WTC11 (cell line): ENCODE data around the gene GPAT3. TPM values are rescaled to one million over a fixed set of nuclear protein-coding genes. Genes with fewer than 3 reads are reported as not detected.
"Not testable (repeated sequence)": the region's sequence is repeated elsewhere in the genome, so short reads cannot be mapped to it uniquely, and the experiment has no call there.

Source experiments
- ATAC-seq: fragments of 200-7000 bp; cut with Tn5 transposase; 2 replicates; pipeline ENCODE4 v1.10.0; 2021; ENCODE audit warnings: mild to moderate bottlenecking, moderate library complexity
- CTCF ChIA-PET: fragments of 300-600 bp; sonication (Branson Sonifier 250); formaldehyde crosslinking; loops from one replicate; lab custom pipeline; 2021; ENCODE audit warnings: antibody characterized with exemption; lab: Charles Lee
- POLR2A ChIA-PET: fragments of 350-600 bp; sonication (Branson Sonifier 250); formaldehyde crosslinking; loops from one replicate; lab custom pipeline; 2021; ENCODE audit warnings: antibody characterized with exemption; lab: Charles Lee
- DNase-seq: peaks from one replicate; pipeline ENCODE4 v3.0.0; 2021; ENCODE audit warnings: low spot score
- H3K27ac Mint-ChIP-seq: 2 replicates; pipeline ENCODE4 v1.8.0; 2021; ENCODE audit warnings: mixed read lengths
- H3K27me3 Mint-ChIP-seq: 2 replicates; pipeline ENCODE4 v1.8.0; 2021; ENCODE audit warnings: low read depth, mild to moderate bottlenecking, moderate library complexity, mixed read lengths
- H3K36me3 Mint-ChIP-seq: 2 replicates; pipeline ENCODE4 v1.8.0; 2021; ENCODE audit warnings: mixed read lengths
- H3K4me1 Mint-ChIP-seq: 2 replicates; pipeline ENCODE4 v1.8.0; 2022; ENCODE audit warnings: mixed read lengths
- H3K4me3 Mint-ChIP-seq: 2 replicates; pipeline ENCODE4 v1.8.0; 2021; ENCODE audit warnings: mild to moderate bottlenecking, moderate library complexity, mixed read lengths
- H3K9me3 Mint-ChIP-seq: 2 replicates; pipeline ENCODE4 v1.8.0; 2021; ENCODE audit warnings: mixed read lengths
- EMX1 ChIP-seq: fragments of 250-450 bp; sonication (Bioruptor Pico); IDR thresholded peaks from 2 replicates; pipeline ENCODE4 v1.8.0; 2021; ENCODE audit warnings: mild to moderate bottlenecking
- ETV6 ChIP-seq: sonication (generic); formaldehyde crosslinking; IDR thresholded peaks from 2 replicates; pipeline ENCODE4 v1.8.1; 2022; ENCODE audit warnings: mild to moderate bottlenecking, missing genetic modification reagents
- GABPB1 ChIP-seq: sonication (generic); formaldehyde crosslinking; IDR thresholded peaks from 2 replicates; pipeline ENCODE4 v1.8.1; 2023; ENCODE audit warnings: mild to moderate bottlenecking, missing genetic modification reagents
- GRHL2 ChIP-seq: fragments of 250-450 bp; sonication (Bioruptor Pico); IDR thresholded peaks from 2 replicates; pipeline ENCODE4 v1.8.0; 2022; ENCODE audit warnings: mild to moderate bottlenecking, moderate library complexity; ENCODE audit not compliant: insufficient replicate concordance, severe bottlenecking
- JAZF1 ChIP-seq: fragments of 250-450 bp; sonication (Bioruptor Pico); IDR thresholded peaks from 2 replicates; pipeline ENCODE4 v1.9.0; 2021; ENCODE audit warnings: moderate library complexity, mild to moderate bottlenecking, inconsistent platforms
- JUN ChIP-seq: sonication (generic); formaldehyde crosslinking; IDR thresholded peaks from 2 replicates; pipeline ENCODE4 v1.8.0; 2023; ENCODE audit warnings: mild to moderate bottlenecking, missing genetic modification reagents
- PRRX2 ChIP-seq: fragments of 250-450 bp; sonication (Bioruptor Pico); IDR thresholded peaks from 2 replicates; pipeline ENCODE4 v1.8.0; 2021; ENCODE audit warnings: mild to moderate bottlenecking
- SMAD3 ChIP-seq: sonication (generic); formaldehyde crosslinking; IDR thresholded peaks from 2 replicates; pipeline ENCODE4 v1.8.0; 2022; ENCODE audit warnings: missing genetic modification reagents, mild to moderate bottlenecking, borderline replicate concordance
- SP1 ChIP-seq: sonication (generic); formaldehyde crosslinking; conservative IDR thresholded peaks from 2 replicates; pipeline ENCODE4 v1.8.1; 2022; ENCODE audit warnings: missing genetic modification reagents
- ZNF232 ChIP-seq: sonication (generic); formaldehyde crosslinking; IDR thresholded peaks from 2 replicates; pipeline ENCODE4 v1.8.0; 2022; ENCODE audit warnings: mild to moderate bottlenecking, missing genetic modification reagents
- ZNF416 ChIP-seq: fragments of 250-450 bp; sonication (Bioruptor Pico); IDR thresholded peaks from 2 replicates; pipeline ENCODE4 v1.9.0; 2021; ENCODE audit warnings: mild to moderate bottlenecking, inconsistent platforms
- total RNA-seq: library from RNA; stranded (reverse); gene quantifications from 3 replicates; pipeline ENCODE4 v1.2.3, GENCODE V29; 2021
- TF ChIP-seq, protein P1 (sequence below): sonication (generic); formaldehyde crosslinking; IDR thresholded peaks from 2 replicates; pipeline ENCODE4 v1.8.0; 2023; ENCODE audit warnings: missing genetic modification reagents, mild to moderate bottlenecking, borderline replicate concordance
- TF ChIP-seq, protein P2 (sequence below): fragments of 200-600 bp; IDR thresholded peaks from 2 replicates; pipeline ENCODE4 v1.8.0; 2022; ENCODE audit warnings: antibody characterized with exemption
- TF ChIP-seq, protein P3 (sequence below): sonication (generic); formaldehyde crosslinking; IDR thresholded peaks from 2 replicates; pipeline ENCODE4 v1.8.0; 2022; ENCODE audit warnings: mild to moderate bottlenecking, missing genetic modification reagents
- TF ChIP-seq, protein P4 (sequence below): sonication (generic); formaldehyde crosslinking; IDR thresholded peaks from 2 replicates; pipeline ENCODE4 v1.8.0; 2022; ENCODE audit warnings: mild to moderate bottlenecking, missing genetic modification reagents
- TF ChIP-seq, protein P5 (sequence below): sonication (generic); formaldehyde crosslinking; IDR thresholded peaks from 2 replicates; pipeline ENCODE4 v1.8.0; 2022; ENCODE audit warnings: mild to moderate bottlenecking, missing genetic modification reagents

Gene GPAT3
- total RNA-seq, 1 experiment from 2014 or later, result 1.3 TPM

DNA sequence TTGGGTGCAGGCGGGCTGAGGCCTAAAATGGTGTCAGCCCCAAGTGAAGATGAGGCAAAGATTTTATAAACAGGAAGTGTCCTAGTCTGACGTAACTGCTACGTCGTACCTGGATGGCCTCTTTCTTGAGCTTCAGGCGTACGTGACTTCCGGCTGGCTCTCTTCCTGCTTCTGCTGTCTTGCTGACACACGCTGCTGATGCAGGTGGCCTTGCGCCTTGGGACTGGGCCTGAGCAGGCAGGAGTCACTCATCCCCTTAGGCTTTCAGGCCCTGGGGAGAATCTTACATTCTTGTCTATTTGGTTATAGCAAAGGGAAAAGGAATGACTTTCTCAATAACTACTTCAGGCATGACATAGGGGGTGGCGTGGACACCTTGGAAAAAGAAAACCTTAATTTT is 30.9 kb upstream of the GPAT3 start (continued):
- TF ChIP-seq, protein P1, sequence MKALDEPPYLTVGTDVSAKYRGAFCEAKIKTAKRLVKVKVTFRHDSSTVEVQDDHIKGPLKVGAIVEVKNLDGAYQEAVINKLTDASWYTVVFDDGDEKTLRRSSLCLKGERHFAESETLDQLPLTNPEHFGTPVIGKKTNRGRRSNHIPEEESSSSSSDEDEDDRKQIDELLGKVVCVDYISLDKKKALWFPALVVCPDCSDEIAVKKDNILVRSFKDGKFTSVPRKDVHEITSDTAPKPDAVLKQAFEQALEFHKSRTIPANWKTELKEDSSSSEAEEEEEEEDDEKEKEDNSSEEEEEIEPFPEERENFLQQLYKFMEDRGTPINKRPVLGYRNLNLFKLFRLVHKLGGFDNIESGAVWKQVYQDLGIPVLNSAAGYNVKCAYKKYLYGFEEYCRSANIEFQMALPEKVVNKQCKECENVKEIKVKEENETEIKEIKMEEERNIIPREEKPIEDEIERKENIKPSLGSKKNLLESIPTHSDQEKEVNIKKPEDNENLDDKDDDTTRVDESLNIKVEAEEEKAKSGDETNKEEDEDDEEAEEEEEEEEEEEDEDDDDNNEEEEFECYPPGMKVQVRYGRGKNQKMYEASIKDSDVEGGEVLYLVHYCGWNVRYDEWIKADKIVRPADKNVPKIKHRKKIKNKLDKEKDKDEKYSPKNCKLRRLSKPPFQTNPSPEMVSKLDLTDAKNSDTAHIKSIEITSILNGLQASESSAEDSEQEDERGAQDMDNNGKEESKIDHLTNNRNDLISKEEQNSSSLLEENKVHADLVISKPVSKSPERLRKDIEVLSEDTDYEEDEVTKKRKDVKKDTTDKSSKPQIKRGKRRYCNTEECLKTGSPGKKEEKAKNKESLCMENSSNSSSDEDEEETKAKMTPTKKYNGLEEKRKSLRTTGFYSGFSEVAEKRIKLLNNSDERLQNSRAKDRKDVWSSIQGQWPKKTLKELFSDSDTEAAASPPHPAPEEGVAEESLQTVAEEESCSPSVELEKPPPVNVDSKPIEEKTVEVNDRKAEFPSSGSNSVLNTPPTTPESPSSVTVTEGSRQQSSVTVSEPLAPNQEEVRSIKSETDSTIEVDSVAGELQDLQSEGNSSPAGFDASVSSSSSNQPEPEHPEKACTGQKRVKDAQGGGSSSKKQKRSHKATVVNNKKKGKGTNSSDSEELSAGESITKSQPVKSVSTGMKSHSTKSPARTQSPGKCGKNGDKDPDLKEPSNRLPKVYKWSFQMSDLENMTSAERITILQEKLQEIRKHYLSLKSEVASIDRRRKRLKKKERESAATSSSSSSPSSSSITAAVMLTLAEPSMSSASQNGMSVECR, result no peak
- TF ChIP-seq ZNF416 (CRISPR knock-in tag) (no peak), SP1 (CRISPR knock-in tag) (no peak)

DNA sequence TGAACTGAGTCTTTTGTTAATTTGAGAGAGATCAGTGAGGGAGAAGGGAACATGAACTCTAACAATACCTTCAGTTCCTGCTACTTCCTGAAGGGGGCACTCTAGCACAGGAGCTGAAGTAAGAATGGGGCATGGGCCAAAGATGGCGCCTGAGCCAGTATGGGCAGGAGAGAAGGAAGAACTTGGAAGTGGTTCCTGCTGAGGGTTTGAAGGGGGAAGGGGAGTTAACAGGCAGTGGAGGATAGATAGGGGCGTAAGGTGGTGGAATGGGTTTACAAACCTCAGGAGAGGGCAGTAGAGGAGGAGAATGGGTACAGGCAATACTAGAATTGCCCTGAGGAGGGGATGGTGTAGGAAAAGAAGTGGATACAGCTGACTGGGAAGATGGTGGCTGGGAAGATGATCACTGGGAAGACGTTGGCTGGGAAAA is 26.7 kb upstream of the GPAT3 start:
- POLR2A ChIA-PET, H3K4me1 Mint-ChIP-seq, H3K27ac Mint-ChIP-seq, H3K9me3 Mint-ChIP-seq, H3K4me3 Mint-ChIP-seq, H3K36me3 Mint-ChIP-seq, H3K27me3 Mint-ChIP-seq: not testable (repeated sequence)
- TF ChIP-seq PRRX2 (CRISPR knock-in tag) (0 out of 2 replicates have a peak, but pooled peaks have one; percentile 78), EMX1 (CRISPR knock-in tag) (peak; percentile 86)
- TF ChIP-seq, protein P2, sequence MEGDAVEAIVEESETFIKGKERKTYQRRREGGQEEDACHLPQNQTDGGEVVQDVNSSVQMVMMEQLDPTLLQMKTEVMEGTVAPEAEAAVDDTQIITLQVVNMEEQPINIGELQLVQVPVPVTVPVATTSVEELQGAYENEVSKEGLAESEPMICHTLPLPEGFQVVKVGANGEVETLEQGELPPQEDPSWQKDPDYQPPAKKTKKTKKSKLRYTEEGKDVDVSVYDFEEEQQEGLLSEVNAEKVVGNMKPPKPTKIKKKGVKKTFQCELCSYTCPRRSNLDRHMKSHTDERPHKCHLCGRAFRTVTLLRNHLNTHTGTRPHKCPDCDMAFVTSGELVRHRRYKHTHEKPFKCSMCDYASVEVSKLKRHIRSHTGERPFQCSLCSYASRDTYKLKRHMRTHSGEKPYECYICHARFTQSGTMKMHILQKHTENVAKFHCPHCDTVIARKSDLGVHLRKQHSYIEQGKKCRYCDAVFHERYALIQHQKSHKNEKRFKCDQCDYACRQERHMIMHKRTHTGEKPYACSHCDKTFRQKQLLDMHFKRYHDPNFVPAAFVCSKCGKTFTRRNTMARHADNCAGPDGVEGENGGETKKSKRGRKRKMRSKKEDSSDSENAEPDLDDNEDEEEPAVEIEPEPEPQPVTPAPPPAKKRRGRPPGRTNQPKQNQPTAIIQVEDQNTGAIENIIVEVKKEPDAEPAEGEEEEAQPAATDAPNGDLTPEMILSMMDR, result peak; percentile 78
- TF ChIP-seq, protein P3, sequence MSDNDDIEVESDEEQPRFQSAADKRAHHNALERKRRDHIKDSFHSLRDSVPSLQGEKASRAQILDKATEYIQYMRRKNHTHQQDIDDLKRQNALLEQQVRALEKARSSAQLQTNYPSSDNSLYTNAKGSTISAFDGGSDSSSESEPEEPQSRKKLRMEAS (CRISPR knock-in tag), result peak; percentile 23; the same call in 1 of the 2 replicates
- DNase-seq, result peak; percentile 65
- CTCF ChIA-PET, result interaction anchor here (0.6 to 2.2 kb wide), 9 partner anchors 11 to 152 kb away, joined by 3 to 10 read pairs (median 6); no protein-coding TSS in a partner anchor
- peak; percentile 60 for ATAC-seq

DNA sequence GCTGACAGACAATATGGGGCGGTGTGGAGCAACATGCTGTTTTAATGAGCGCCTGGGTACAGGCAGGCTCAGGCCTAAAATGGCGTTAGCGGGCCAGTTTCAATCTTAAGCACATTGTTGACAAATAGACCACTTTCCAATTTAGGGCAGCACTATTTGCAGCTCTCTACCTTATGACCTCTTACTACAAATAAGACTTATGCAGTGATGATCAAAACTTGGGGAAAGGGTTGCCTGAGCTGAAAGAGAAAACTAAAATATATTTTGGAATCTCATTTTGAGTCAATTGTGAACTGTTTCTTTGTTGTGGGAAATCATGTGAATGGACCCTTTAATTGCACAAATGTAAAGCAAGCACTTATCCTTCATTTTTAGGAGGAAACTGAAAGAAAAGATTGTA is 25.5 kb upstream of the GPAT3 start:
- no peak overlapping the region for H3K4me3 Mint-ChIP-seq
- no peak for ATAC-seq
- no peaks in the 10 kb centered on the region for H3K4me1 Mint-ChIP-seq
- no peaks in the 10 kb centered on the region for H3K27me3 Mint-ChIP-seq
- H3K9me3 Mint-ChIP-seq, result peaks cover 8% of the 10 kb centered on the region
- no peak for DNase-seq
- no peak overlapping the region for H3K27ac Mint-ChIP-seq
- POLR2A ChIA-PET, result interaction anchor here (0.6 kb wide), 1 partner anchor 123 kb away, joined by 6 read pairs; no protein-coding TSS in a partner anchor
- CTCF ChIA-PET, result interaction anchor here (2.2 kb wide), 1 partner anchor 13 kb away, joined by 10 read pairs; no protein-coding TSS in a partner anchor
- H3K36me3 Mint-ChIP-seq, result no peaks in the 10 kb centered on the region
- no peak for TF ChIP-seq GABPB1 (CRISPR knock-in tag)

DNA sequence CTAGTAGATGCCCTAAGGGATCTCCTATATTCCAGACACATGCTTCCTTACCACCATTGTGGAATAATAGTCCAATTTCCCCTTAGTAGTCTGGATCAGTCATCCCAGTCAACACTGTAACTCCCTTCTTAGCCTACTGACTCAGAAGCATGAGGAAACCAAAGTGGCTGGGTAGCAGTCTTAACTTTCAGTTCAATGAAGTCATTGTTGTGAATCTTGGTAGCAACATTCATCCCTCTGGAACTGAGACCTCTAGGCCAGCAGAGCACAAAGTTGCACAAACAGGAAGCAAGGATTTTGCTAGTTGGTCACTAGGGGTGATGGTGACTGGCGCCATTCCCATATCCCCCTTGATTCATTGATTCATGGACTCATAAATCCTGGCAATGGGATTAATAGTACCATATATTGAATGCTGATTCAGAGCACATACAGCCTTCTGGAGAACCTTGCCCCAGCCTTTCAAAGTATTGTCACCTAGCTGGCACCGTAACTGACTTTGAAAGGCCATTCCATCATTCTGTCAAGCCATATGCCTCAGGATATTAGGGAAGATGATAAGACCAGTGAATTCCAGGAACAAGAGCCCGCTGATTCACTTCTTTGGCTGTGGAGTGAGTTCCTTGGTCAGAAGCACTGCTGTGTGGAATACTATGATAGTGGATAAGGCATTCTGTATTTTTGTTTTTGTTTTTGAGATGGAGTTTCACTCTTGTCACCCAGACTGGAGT is 19.7 kb upstream of the GPAT3 start:
- ATAC-seq (no peak), DNase-seq (no peak)
- ChIA-PET POLR2A (no interaction called here), CTCF (no interaction called here)
- H3K27ac Mint-ChIP-seq, result no peak overlapping the region
- no peaks in the 10 kb centered on the region for H3K27me3 Mint-ChIP-seq
- H3K9me3 Mint-ChIP-seq, result no peaks in the 10 kb centered on the region
- H3K36me3 Mint-ChIP-seq, result no peaks in the 10 kb centered on the region
- no peaks in the 10 kb centered on the region for H3K4me1 Mint-ChIP-seq
- H3K4me3 Mint-ChIP-seq, result no peak overlapping the region
- TF ChIP-seq GABPB1 (CRISPR knock-in tag) (no peak), JAZF1 (CRISPR knock-in tag) (no peak), PRRX2 (CRISPR knock-in tag) (no peak), GRHL2 (CRISPR knock-in tag) (no peak), ETV6 (CRISPR knock-in tag) (no peak), SMAD3 (CRISPR knock-in tag) (no peak), JUN (no peak), ZNF232 (CRISPR knock-in tag) (no peak)
- TF ChIP-seq, protein P4, sequence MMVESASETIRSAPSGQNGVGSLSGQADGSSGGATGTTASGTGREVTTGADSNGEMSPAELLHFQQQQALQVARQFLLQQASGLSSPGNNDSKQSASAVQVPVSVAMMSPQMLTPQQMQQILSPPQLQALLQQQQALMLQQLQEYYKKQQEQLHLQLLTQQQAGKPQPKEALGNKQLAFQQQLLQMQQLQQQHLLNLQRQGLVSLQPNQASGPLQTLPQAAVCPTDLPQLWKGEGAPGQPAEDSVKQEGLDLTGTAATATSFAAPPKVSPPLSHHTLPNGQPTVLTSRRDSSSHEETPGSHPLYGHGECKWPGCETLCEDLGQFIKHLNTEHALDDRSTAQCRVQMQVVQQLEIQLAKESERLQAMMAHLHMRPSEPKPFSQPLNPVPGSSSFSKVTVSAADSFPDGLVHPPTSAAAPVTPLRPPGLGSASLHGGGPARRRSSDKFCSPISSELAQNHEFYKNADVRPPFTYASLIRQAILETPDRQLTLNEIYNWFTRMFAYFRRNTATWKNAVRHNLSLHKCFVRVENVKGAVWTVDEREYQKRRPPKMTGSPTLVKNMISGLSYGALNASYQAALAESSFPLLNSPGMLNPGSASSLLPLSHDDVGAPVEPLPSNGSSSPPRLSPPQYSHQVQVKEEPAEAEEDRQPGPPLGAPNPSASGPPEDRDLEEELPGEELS (CRISPR knock-in tag), result no peak
- TF ChIP-seq, protein P5, sequence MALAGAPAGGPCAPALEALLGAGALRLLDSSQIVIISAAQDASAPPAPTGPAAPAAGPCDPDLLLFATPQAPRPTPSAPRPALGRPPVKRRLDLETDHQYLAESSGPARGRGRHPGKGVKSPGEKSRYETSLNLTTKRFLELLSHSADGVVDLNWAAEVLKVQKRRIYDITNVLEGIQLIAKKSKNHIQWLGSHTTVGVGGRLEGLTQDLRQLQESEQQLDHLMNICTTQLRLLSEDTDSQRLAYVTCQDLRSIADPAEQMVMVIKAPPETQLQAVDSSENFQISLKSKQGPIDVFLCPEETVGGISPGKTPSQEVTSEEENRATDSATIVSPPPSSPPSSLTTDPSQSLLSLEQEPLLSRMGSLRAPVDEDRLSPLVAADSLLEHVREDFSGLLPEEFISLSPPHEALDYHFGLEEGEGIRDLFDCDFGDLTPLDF (CRISPR knock-in tag), result no peak
- TF ChIP-seq, protein P3 (CRISPR knock-in tag), result no peak
